Prostate gland (tissue), 2 donors: ENCODE measurements around the gene IMMP2L. TPM values are rescaled to one million over a fixed set of nuclear protein-coding genes. Genes with fewer than 3 reads are reported as not detected.
A peak's percentile ranks its signal among the peaks of the same experiment; 100 is the strongest.

Experiments
- DNase-seq: peaks from one replicate; pipeline ENCODE4 v3.0.0-alpha.2; 2019; ENCODE audit warnings: low spot score
- H3K27ac ChIP-seq, 2 donors: fragments of 200-600 bp; sonication (generic); 2 replicates each; pipeline ENCODE4 v1.5.1; 2017 to 2019
- H3K27me3 ChIP-seq: fragments of 200-600 bp; sonication (generic); replicated peaks from 2 replicates; pipeline ENCODE4 v1.5.1; 2019; ENCODE audit not compliant: insufficient read depth
- H3K36me3 ChIP-seq, 2 donors: fragments of 200-600 bp; sonication (generic); 1 replicate in 1 of 2; 2 replicates in 1 of 2; pipeline versions ENCODE4 v1.5.1 to v1.8.1; 2017 to 2019
- H3K4me1 ChIP-seq: fragments of 200-600 bp; sonication (generic); replicated peaks from 2 replicates; pipeline ENCODE4 v1.5.1; 2019
- H3K4me3 ChIP-seq, 2 donors: fragments of 200-600 bp; sonication (generic); 2 replicates each; pipeline ENCODE4 v1.5.1; 2017 to 2019
- H3K9me3 ChIP-seq: fragments of 200-600 bp; sonication (generic); 2 replicates; pipeline ENCODE4 v1.5.1; 2017
- CTCF ChIP-seq, 4 experiments: fragments of 200-600 bp in 2 of 4; fragments of 450-650 bp in 2 of 4; sonication (generic) in 2 of 4; IDR thresholded peaks; 1 replicate in 3 of 4; 2 replicates in 1 of 4; pipeline ENCODE4 v1.5.1; 2016 to 2019; ENCODE audit warnings: antibody characterized with exemption in 4 of 4, mild to moderate bottlenecking in 2 of 4, moderate library complexity in 2 of 4
- POLR2A ChIP-seq: fragments of 450-650 bp; IDR thresholded peaks from one replicate; pipeline ENCODE4 v1.6.1; 2016; ENCODE audit warnings: antibody characterized with exemption, mild to moderate bottlenecking
- POLR2AphosphoS5 ChIP-seq: sonication (generic); formaldehyde crosslinking; IDR thresholded peaks from one replicate; pipeline ENCODE4 v1.6.1; 2017; ENCODE audit warnings: antibody characterized with exemption
- WGBS: methylation state at CpG from one replicate; pipeline ENCODE4 v1.1.5; 2018; 5-methylcytosine and 5-hydroxymethylcytosine counted together
- intact Hi-C: fragments of 100-400 bp; cut with DNase I; formaldehyde crosslinking; loops from one replicate; pipeline ENCODE4 v1.14.2; 2022
- total RNA-seq, 2 donors: library from RNA; depleted of rRNA; stranded (reverse); fragments of >200 nt; gene quantifications; one replicate each; pipeline ENCODE4 v1.1.0, GENCODE V29; 2016

IMMP2L gene
- total RNA-seq, 2 donors from 2014 or later, result 16.9 to 20.4 TPM

GRCh38 chr7:111568870-111569462, 6.7 kb upstream of the IMMP2L start:
- no peak for TF ChIP-seq CTCF (IDR thresholded peaks at IDR 0.05)
- no peak for TF ChIP-seq POLR2AphosphoS5
- TF ChIP-seq POLR2A, result no peak
- no peak overlapping the region for H3K27ac ChIP-seq
- no peak overlapping the region for H3K4me3 ChIP-seq
- H3K9me3 ChIP-seq, result no peaks in the 10 kb centered on the region
- intact Hi-C loops, result loop anchor here (10.0 kb wide), 1 partner anchor 166 kb away; no protein-coding TSS in a partner anchor
- H3K4me1 ChIP-seq, result no peaks in the 10 kb centered on the region
- 100% methylated on average over 1 of the region's 1 CpG for WGBS
- H3K27me3 ChIP-seq, result no peaks in the 10 kb centered on the region
- no peaks in the 10 kb centered on the region for H3K36me3 ChIP-seq
- DNase-seq, result no peak

GRCh38 chr7:111568419-111568818, 6.1 kb upstream of the IMMP2L start:
- TF ChIP-seq POLR2A (no peak), POLR2AphosphoS5 (no peak), CTCF (IDR thresholded peaks at IDR 0.05) (no peak)
- H3K4me1 ChIP-seq, result no peaks in the 10 kb centered on the region
- H3K9me3 ChIP-seq, result no peaks in the 10 kb centered on the region
- intact Hi-C loops, result loop anchor here (10.0 kb wide), 1 partner anchor 166 kb away; no protein-coding TSS in a partner anchor
- no peak overlapping the region for H3K27ac ChIP-seq
- no peak overlapping the region for H3K4me3 ChIP-seq
- no peaks in the 10 kb centered on the region for H3K27me3 ChIP-seq
- no peak for DNase-seq
- H3K36me3 ChIP-seq, result no peaks in the 10 kb centered on the region

- H3K36me3 ChIP-seq, result no peaks in the 10 kb centered on the region
- H3K9me3 ChIP-seq, result no peaks in the 10 kb centered on the region
- TF ChIP-seq POLR2A, result no peak
- TF ChIP-seq CTCF (IDR thresholded peaks at IDR 0.05), result no peak
- no peak for TF ChIP-seq POLR2AphosphoS5
- DNase-seq, result no peak
- H3K27ac ChIP-seq, result no peak overlapping the region
- no peaks in the 10 kb centered on the region for H3K4me1 ChIP-seq
- H3K27me3 ChIP-seq, result no peaks in the 10 kb centered on the region
- WGBS, result 0% methylated on average over 1 of the region's 1 CpG
- H3K4me3 ChIP-seq, result no peak overlapping the region
- intact Hi-C loops, result loop anchor here (10.0 kb wide), 1 partner anchor 171 kb away; no protein-coding TSS in a partner anchor
Measured at GRCh38 chr7:111564078-111564477, 1.8 kb upstream of the IMMP2L start.

GRCh38 chr7:111561654-111561903, 713 bp downstream of the IMMP2L start:
- TF ChIP-seq CTCF (IDR thresholded peaks at IDR 0.05) (no peak), POLR2A (no peak), POLR2AphosphoS5 (no peak)
- intact Hi-C loops, result loop anchor here (10.0 kb wide), 1 partner anchor 173 kb away; no protein-coding TSS in a partner anchor
- Histone ChIP-seq H3K36me3 (peaks cover 0 to 5% of the 10 kb centered on the region in 2 donors), H3K4me3 (peak overlapping the region; percentile 84 to 91), H3K27ac (peak overlapping the region; percentile 88 to 89), H3K9me3 (no peaks in the 10 kb centered on the region), H3K27me3 (no peaks in the 10 kb centered on the region), H3K4me1 (no peaks in the 10 kb centered on the region)
- DNase-seq, result no peak
- 12% methylated on average over 7 of the region's 7 CpGs for WGBS
